ENCODE results near the gene TNS2.

Gene TNS2

GRCh38 chr12:53042607-53043454, 7.0 kb upstream of the TNS2 start:
- no peak for DNase-seq

- peak; percentile 64 for DNase-seq
Measured at GRCh38 chr12:53044052-53044581, 5.7 kb upstream of the TNS2 start.

- no peak for DNase-seq
Measured at GRCh38 chr12:53044896-53045695, 4.8 kb upstream of the TNS2 start.

GRCh38 chr12:53045696-53046045, 4.2 kb upstream of the TNS2 start:
- no peak for DNase-seq

- DNase-seq: peak; percentile 92
Measured at GRCh38 chr12:53046655-53047220, 3.1 kb upstream of the TNS2 start.

GRCh38 chr12:53047221-53048032, 2.4 kb upstream of the TNS2 start:
- DNase-seq: peak; percentile 93

GRCh38 chr12:53048033-53048779, 1.7 kb upstream of the TNS2 start:
- DNase-seq: peak; percentile 69

- peak; percentile 75 for DNase-seq
Measured at GRCh38 chr12:53048780-53049401, 974 bp upstream of the TNS2 start.

GRCh38 chr12:53050426-53051057, 677 bp downstream of the TNS2 start:
- no peak for DNase-seq

- peak; percentile 89 for DNase-seq
Measured at GRCh38 chr12:53051058-53051880, 1.4 kb downstream of the TNS2 start.

GRCh38 chr12:53051881-53052412, 2.1 kb downstream of the TNS2 start:
- no peak for DNase-seq

GRCh38 chr12:53052419-53053217, 2.8 kb downstream of the TNS2 start:
- peak; percentile 70 for DNase-seq

GRCh38 chr12:53053218-53054111, 3.6 kb downstream of the TNS2 start:
- DNase-seq: peak; percentile 68

- peak; percentile 98 for DNase-seq
Measured at GRCh38 chr12:53054112-53054878, 4.4 kb downstream of the TNS2 start.

- no peak for DNase-seq
Measured at GRCh38 chr12:53055471-53056266, 5.8 kb downstream of the TNS2 start.

GRCh38 chr12:53056296-53056695, 6.4 kb downstream of the TNS2 start:
- no peak for DNase-seq
